Measurements from ENCODE around the gene RHOF. TPM values are rescaled to one million over a fixed set of nuclear protein-coding genes. Genes with fewer than 3 reads are reported as not detected.

The RHOF gene
- total and polyA plus RNA-seq, 2 of the 13 experiments (the other 11 are each of a cell fraction or from before 2014, with no cell fraction given): 14.6 to 32.2 TPM

- TF ChIP-seq ZNF124 (CRISPR knock-in tag; IDR thresholded peaks at IDR 0.05): no peak
- TF ChIP-seq, protein P1, sequence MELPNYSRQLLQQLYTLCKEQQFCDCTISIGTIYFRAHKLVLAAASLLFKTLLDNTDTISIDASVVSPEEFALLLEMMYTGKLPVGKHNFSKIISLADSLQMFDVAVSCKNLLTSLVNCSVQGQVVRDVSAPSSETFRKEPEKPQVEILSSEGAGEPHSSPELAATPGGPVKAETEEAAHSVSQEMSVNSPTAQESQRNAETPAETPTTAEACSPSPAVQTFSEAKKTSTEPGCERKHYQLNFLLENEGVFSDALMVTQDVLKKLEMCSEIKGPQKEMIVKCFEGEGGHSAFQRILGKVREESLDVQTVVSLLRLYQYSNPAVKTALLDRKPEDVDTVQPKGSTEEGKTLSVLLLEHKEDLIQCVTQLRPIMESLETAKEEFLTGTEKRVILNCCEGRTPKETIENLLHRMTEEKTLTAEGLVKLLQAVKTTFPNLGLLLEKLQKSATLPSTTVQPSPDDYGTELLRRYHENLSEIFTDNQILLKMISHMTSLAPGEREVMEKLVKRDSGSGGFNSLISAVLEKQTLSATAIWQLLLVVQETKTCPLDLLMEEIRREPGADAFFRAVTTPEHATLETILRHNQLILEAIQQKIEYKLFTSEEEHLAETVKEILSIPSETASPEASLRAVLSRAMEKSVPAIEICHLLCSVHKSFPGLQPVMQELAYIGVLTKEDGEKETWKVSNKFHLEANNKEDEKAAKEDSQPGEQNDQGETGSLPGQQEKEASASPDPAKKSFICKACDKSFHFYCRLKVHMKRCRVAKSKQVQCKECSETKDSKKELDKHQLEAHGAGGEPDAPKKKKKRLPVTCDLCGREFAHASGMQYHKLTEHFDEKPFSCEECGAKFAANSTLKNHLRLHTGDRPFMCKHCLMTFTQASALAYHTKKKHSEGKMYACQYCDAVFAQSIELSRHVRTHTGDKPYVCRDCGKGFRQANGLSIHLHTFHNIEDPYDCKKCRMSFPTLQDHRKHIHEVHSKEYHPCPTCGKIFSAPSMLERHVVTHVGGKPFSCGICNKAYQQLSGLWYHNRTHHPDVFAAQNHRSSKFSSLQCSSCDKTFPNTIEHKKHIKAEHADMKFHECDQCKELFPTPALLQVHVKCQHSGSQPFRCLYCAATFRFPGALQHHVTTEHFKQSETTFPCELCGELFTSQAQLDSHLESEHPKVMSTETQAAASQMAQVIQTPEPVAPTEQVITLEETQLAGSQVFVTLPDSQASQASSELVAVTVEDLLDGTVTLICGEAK (IDR thresholded peaks at IDR 0.05): no peak
- TF ChIP-seq, protein P1 (CRISPR knock-in tag; IDR thresholded peaks at IDR 0.05): peak; percentile 20; the same call in 1 of the 2 replicates
- TF ChIP-seq ZNF121 (CRISPR knock-in tag; IDR thresholded peaks at IDR 0.05): no peak
- TF ChIP-seq HDAC2 (CRISPR knock-in tag; IDR thresholded peaks at IDR 0.05): peak; percentile 36; the same call in 1 of the 2 replicates
- TF ChIP-seq NFKBIZ (CRISPR knock-in tag; IDR thresholded peaks at IDR 0.05): peak; percentile 71
- TF ChIP-seq, protein P2, sequence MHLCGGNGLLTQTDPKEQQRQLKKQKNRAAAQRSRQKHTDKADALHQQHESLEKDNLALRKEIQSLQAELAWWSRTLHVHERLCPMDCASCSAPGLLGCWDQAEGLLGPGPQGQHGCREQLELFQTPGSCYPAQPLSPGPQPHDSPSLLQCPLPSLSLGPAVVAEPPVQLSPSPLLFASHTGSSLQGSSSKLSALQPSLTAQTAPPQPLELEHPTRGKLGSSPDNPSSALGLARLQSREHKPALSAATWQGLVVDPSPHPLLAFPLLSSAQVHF (CRISPR knock-in tag; IDR thresholded peaks at IDR 0.05): no peak
- TF ChIP-seq PAX8 (CRISPR knock-in tag; IDR thresholded peaks at IDR 0.05; ENCODE audit: borderline replicate concordance): no peak
- TF ChIP-seq, protein P3, sequence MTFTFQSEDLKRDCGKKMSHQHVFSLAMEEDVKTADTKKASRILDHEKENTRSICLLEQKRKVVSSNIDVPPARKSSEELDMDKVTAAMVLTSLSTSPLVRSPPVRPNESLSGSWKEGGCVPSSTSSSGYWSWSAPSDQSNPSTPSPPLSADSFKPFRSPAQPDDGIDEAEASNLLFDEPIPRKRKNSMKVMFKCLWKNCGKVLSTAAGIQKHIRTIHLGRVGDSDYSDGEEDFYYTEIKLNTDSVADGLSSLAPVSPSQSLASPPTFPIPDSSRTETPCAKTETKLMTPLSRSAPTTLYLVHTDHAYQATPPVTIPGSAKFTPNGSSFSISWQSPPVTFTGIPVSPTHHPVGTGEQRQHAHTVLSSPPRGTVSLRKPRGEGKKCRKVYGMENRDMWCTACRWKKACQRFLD (CRISPR knock-in tag; IDR thresholded peaks at IDR 0.05; ENCODE audit: borderline replicate concordance): no peak
- peak; percentile 41; the same call in 1 of the 2 replicates for TF ChIP-seq HOXA5 (CRISPR knock-in tag; IDR thresholded peaks at IDR 0.05)
- no peak for TF ChIP-seq CEBPB (IDR thresholded peaks at IDR 0.05; ENCODE audit: borderline replicate concordance, low read depth, low read length)
- TF ChIP-seq ZNF256 (CRISPR knock-in tag; conservative IDR thresholded peaks at IDR 0.05): no peak
- TF ChIP-seq HMGXB3 (CRISPR knock-in tag; IDR thresholded peaks at IDR 0.05; ENCODE audit: borderline replicate concordance): peak; percentile 98
Measured at GRCh38 chr12:121802843-121803698, 9.6 kb upstream of the RHOF start (continued).

Data from HepG2 (cell line).